Natural killer cell (primary cell): Measurements from ENCODE around the gene FKBP4. TPM values are rescaled to one million over a fixed set of nuclear protein-coding genes. Genes with fewer than 3 reads are reported as not detected.
"Not testable (repeated sequence)": the region's sequence is repeated elsewhere in the genome, so short reads cannot be mapped to it uniquely, and the experiment has no call there.

ENCODE experiments used
- ATAC-seq, 3 donors: fragments of 150-1000 bp in 2 of 3; fragments of 200-7000 bp in 1 of 3; cut with Tn5 transposase; 1 replicate in 1 of 3; 2 replicates in 2 of 3; pipeline ENCODE4 v1.10.0; 2021; ENCODE audit warnings: mild to moderate bottlenecking in 2 of 3, moderate library complexity in 2 of 3
- DNase-seq, 2 donors: peaks; one replicate each; pipeline versions ENCODE4 v3.0.0 to v3.0.0-alpha.2; 2013 to 2021; ENCODE audit warnings: mixed read lengths in 1 of 2
- H3K27ac ChIP-seq: one replicate; pipeline ENCODE4 v1.5.1; 2013; ENCODE audit warnings: mild to moderate bottlenecking, low read length
- H3K27me3 ChIP-seq: one replicate; pipeline ENCODE4 v1.6.1; 2013; ENCODE audit warnings: low read length; ENCODE audit not compliant: control insufficient read depth, insufficient read depth
- H3K36me3 ChIP-seq: one replicate; pipeline ENCODE4 v1.6.1; 2013; ENCODE audit warnings: low read length; ENCODE audit not compliant: control insufficient read depth, insufficient read depth
- H3K4me1 ChIP-seq: one replicate; pipeline ENCODE4 v1.6.1; 2013; ENCODE audit warnings: low read length; ENCODE audit not compliant: control insufficient read depth, insufficient read depth
- H3K4me3 ChIP-seq: one replicate; pipeline ENCODE4 v1.5.1; 2013; ENCODE audit warnings: low read length
- H3K9me3 ChIP-seq: one replicate; pipeline ENCODE4 v1.6.1; 2013; ENCODE audit warnings: low read length; ENCODE audit not compliant: control insufficient read depth, insufficient read depth
- H3K27ac Mint-ChIP-seq, 2 donors: one replicate each; pipeline ENCODE4 v1.8.0; 2022; ENCODE audit warnings: mild to moderate bottlenecking in 2 of 2, mixed read lengths in 2 of 2, moderate library complexity in 1 of 2
- H3K27me3 Mint-ChIP-seq, 2 donors: one replicate each; pipeline ENCODE4 v1.8.0; 2022; ENCODE audit warnings: low read depth in 2 of 2, mixed read lengths in 2 of 2
- H3K36me3 Mint-ChIP-seq: one replicate; pipeline ENCODE4 v1.8.0; 2022; ENCODE audit warnings: mixed read lengths
- H3K4me1 Mint-ChIP-seq, 2 donors: one replicate each; pipeline ENCODE4 v1.8.0; 2022; ENCODE audit warnings: mixed read lengths in 2 of 2
- H3K4me3 Mint-ChIP-seq: one replicate; pipeline ENCODE4 v1.8.0; 2022; ENCODE audit warnings: mild to moderate bottlenecking, moderate library complexity, mixed read lengths
- H3K9me3 Mint-ChIP-seq, 2 donors: one replicate each; pipeline ENCODE4 v1.8.0; 2022; ENCODE audit warnings: mixed read lengths in 2 of 2
- CTCF ChIP-seq: fragments of 200-600 bp; IDR thresholded peaks from one replicate; pipeline ENCODE4 v1.8.0; 2022; ENCODE audit warnings: antibody characterized with exemption
- WGBS: methylation state at CpG from one replicate; pipeline ENCODE4 v1.1.7; 2013; ENCODE audit warnings: missing lambda C conversion rate; ENCODE audit not compliant: insufficient coverage; 5-methylcytosine and 5-hydroxymethylcytosine counted together
- intact Hi-C: fragments of 100-400 bp; cut with micrococcal nuclease; formaldehyde crosslinking; loops from one replicate; pipeline ENCODE4 v1.14.2; 2022
- total RNA-seq, 4 donors: library from RNA; stranded (reverse); fragments of 120-200 nt in 1 of 4; gene quantifications; one replicate each; pipeline versions ENCODE4 v1.2.3 to v1.2.4, GENCODE V29; 2013 to 2022

Gene FKBP4
- total RNA-seq, 3 donors from 2014 or later (not counting 1 experiment from before 2014, with no cell fraction given), result 28.1 to 43.0 (median 29.6) TPM

GRCh38 chr12:2769866-2770533 lies 24.8 kb upstream of the FKBP4 start:
- no peaks in the 10 kb centered on the region for H3K4me1 Mint-ChIP-seq
- Histone ChIP-seq H3K9me3 (no peaks in the 10 kb centered on the region), H3K36me3 (no peaks in the 10 kb centered on the region), H3K27me3 (no peaks in the 10 kb centered on the region), H3K27ac (no peak overlapping the region), H3K4me3 (no peak overlapping the region), H3K4me1 (no peaks in the 10 kb centered on the region)
- WGBS, result 92% methylated on average over 11 of the region's 11 CpGs
- H3K4me3 Mint-ChIP-seq, result no peak overlapping the region
- no peak for TF ChIP-seq CTCF
- intact Hi-C loops, result no loop called here
- H3K36me3 Mint-ChIP-seq, result no peaks in the 10 kb centered on the region
- no peak for ATAC-seq
- H3K9me3 Mint-ChIP-seq, result no peaks in the 10 kb centered on the region
- no peak for DNase-seq
- peaks cover 0 to 3% of the 10 kb centered on the region in 2 donors for H3K27me3 Mint-ChIP-seq
- no peak overlapping the region for H3K27ac Mint-ChIP-seq

GRCh38 chr12:2770544-2770943 lies 24.2 kb upstream of the FKBP4 start:
- H3K27ac Mint-ChIP-seq, H3K4me1 Mint-ChIP-seq, intact Hi-C loops, H3K27me3 Mint-ChIP-seq, H3K27me3 ChIP-seq, H3K9me3 Mint-ChIP-seq, H3K4me1 ChIP-seq, H3K9me3 ChIP-seq, H3K4me3 ChIP-seq, H3K27ac ChIP-seq, ATAC-seq, H3K4me3 Mint-ChIP-seq, H3K36me3 ChIP-seq, H3K36me3 Mint-ChIP-seq, DNase-seq: not testable (repeated sequence)
- WGBS, result 94% methylated on average over 2 of the region's 3 CpGs

GRCh38 chr12:2772370-2772769 lies 22.4 kb upstream of the FKBP4 start:
- Histone ChIP-seq H3K4me3 (no peak overlapping the region), H3K4me1 (no peaks in the 10 kb centered on the region), H3K36me3 (no peaks in the 10 kb centered on the region), H3K27ac (no peak overlapping the region), H3K27me3 (no peaks in the 10 kb centered on the region), H3K9me3 (no peaks in the 10 kb centered on the region)
- TF ChIP-seq CTCF, result no peak
- DNase-seq (no peak), ATAC-seq (no peak)
- no peaks in the 10 kb centered on the region for H3K36me3 Mint-ChIP-seq
- H3K9me3 Mint-ChIP-seq, result no peaks in the 10 kb centered on the region
- no peak overlapping the region for H3K27ac Mint-ChIP-seq
- intact Hi-C loops, result no loop called here
- H3K4me1 Mint-ChIP-seq, result no peaks in the 10 kb centered on the region
- H3K27me3 Mint-ChIP-seq, result peaks cover 0 to 6% of the 10 kb centered on the region in 2 donors
- H3K4me3 Mint-ChIP-seq, result no peak overlapping the region
- 73% methylated on average over 2 of the region's 4 CpGs for WGBS

GRCh38 chr12:2773199-2773875 lies 21.4 kb upstream of the FKBP4 start:
- DNase-seq, result no peak
- no peak overlapping the region for H3K4me3 ChIP-seq
- peaks cover 0 to 6% of the 10 kb centered on the region in 2 donors for H3K27me3 Mint-ChIP-seq
- no peaks in the 10 kb centered on the region for H3K9me3 Mint-ChIP-seq
- TF ChIP-seq CTCF, result no peak
- H3K27me3 ChIP-seq, result no peaks in the 10 kb centered on the region
- WGBS, result 87% methylated on average over 19 of the region's 19 CpGs
- H3K36me3 ChIP-seq, result no peaks in the 10 kb centered on the region
- no peak overlapping the region for H3K27ac ChIP-seq
- no peaks in the 10 kb centered on the region for H3K4me1 ChIP-seq
- no peak overlapping the region for H3K4me3 Mint-ChIP-seq
- no peaks in the 10 kb centered on the region for H3K36me3 Mint-ChIP-seq
- H3K27ac Mint-ChIP-seq, result no peak overlapping the region
- H3K4me1 Mint-ChIP-seq, result no peaks in the 10 kb centered on the region
- no peaks in the 10 kb centered on the region for H3K9me3 ChIP-seq
- ATAC-seq, result no peak
- intact Hi-C loops, result no loop called here
